ENCODE data around the gene TCP11L1. TPM values are rescaled to one million over a fixed set of nuclear protein-coding genes. Genes with fewer than 3 reads are reported as not detected.

The TCP11L1 gene
- total and polyA plus RNA-seq, 9 of the 15 experiments (the other 6 are each of a cell fraction or from before 2014, with no cell fraction given): 1.6 to 15.3 (median 5.4) TPM

DNA sequence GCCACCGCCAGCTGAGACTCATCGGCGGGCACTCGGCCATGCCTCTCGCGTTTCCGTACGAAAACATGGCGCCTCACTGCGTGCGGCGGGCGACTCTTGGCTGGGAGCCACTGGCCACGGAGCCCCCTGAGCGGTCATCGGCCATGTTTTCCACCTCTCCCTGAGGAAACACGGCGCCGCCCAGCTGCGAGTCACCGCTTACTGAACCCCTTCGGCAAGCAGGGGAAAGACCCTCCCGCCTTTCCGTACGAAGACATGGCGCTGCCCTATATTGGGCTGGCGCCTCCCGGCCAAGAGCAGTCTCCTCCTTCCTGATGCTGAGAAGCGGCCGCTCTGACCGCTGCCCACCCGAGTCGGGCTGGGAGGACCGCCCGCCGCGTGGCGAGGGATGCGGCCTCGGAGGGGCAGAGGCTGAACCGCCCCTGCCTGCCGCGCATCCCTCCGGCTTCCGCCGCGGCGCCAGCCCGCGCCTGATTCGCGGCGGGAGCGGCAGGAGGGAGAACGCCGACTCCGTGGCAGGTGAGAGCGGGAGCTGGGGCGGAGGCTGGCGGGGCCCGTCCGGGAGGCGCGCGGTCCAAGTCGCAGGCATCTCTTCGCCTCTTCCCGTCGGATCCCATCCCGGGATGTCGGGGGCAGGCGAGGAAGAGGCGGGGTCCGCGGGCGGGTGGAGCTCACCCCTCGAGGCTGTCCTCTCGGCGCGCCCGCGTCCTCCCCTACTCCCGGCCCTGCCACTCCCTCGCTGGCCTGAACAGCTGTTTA, at the start of gene TCP11L1 (continued):
- no peak for TF ChIP-seq ZNF592 (IDR thresholded peaks at IDR 0.05)
- peak in 1 of 2 experiments; percentile 97; a peak in 3 of 4 replicates for TF ChIP-seq CSDE1 (IDR thresholded peaks at IDR 0.05)
- no peak for TF ChIP-seq NFE2 (IDR thresholded peaks at IDR 0.05; ENCODE audit: low read depth)
- TF ChIP-seq CBX5 (IDR thresholded peaks at IDR 0.05; ENCODE audit: borderline replicate concordance, low read depth): 0 out of 2 replicates have a peak, but pooled peaks have one; percentile 2
- TF ChIP-seq NR2C1 (IDR thresholded peaks at IDR 0.05): peak; percentile 87
- peak; percentile 86 for TF ChIP-seq NR2C1 (tag; IDR thresholded peaks at IDR 0.05)
- TF ChIP-seq BRF1 (IDR thresholded peaks at IDR 0.05; ENCODE audit: borderline replicate concordance, extremely low read depth, insufficient read length): no peak
- TF ChIP-seq MTF1 (CRISPR knock-in tag; IDR thresholded peaks at IDR 0.05; ENCODE audit: borderline replicate concordance): no peak
- TF ChIP-seq NFIC (IDR thresholded peaks at IDR 0.05): peak; percentile 93
- peak; percentile 81 for TF ChIP-seq GABPA (tag; conservative IDR thresholded peaks at IDR 0.05; ENCODE audit: low read depth)
- TF ChIP-seq CREB1 (IDR thresholded peaks at IDR 0.05): 0 out of 2 replicates have a peak, but pooled peaks have one; percentile 9
- no peak for TF ChIP-seq CREB1 (CRISPR knock-in tag; IDR thresholded peaks at IDR 0.05)
- TF ChIP-seq, protein P1, sequence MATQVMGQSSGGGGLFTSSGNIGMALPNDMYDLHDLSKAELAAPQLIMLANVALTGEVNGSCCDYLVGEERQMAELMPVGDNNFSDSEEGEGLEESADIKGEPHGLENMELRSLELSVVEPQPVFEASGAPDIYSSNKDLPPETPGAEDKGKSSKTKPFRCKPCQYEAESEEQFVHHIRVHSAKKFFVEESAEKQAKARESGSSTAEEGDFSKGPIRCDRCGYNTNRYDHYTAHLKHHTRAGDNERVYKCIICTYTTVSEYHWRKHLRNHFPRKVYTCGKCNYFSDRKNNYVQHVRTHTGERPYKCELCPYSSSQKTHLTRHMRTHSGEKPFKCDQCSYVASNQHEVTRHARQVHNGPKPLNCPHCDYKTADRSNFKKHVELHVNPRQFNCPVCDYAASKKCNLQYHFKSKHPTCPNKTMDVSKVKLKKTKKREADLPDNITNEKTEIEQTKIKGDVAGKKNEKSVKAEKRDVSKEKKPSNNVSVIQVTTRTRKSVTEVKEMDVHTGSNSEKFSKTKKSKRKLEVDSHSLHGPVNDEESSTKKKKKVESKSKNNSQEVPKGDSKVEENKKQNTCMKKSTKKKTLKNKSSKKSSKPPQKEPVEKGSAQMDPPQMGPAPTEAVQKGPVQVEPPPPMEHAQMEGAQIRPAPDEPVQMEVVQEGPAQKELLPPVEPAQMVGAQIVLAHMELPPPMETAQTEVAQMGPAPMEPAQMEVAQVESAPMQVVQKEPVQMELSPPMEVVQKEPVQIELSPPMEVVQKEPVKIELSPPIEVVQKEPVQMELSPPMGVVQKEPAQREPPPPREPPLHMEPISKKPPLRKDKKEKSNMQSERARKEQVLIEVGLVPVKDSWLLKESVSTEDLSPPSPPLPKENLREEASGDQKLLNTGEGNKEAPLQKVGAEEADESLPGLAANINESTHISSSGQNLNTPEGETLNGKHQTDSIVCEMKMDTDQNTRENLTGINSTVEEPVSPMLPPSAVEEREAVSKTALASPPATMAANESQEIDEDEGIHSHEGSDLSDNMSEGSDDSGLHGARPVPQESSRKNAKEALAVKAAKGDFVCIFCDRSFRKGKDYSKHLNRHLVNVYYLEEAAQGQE (IDR thresholded peaks at IDR 0.05; ENCODE audit: borderline replicate concordance): peak; percentile 66
- TF ChIP-seq, protein P1 (CRISPR knock-in tag; IDR thresholded peaks at IDR 0.05; ENCODE audit: low read depth): peak; percentile 58; the same call in 1 of the 2 replicates
- peak; percentile 25; the same call in 1 of the 2 replicates for TF ChIP-seq ILF3 (IDR thresholded peaks at IDR 0.05; ENCODE audit: borderline replicate concordance)
- TF ChIP-seq ZNF124 (CRISPR knock-in tag; IDR thresholded peaks at IDR 0.05): no peak
- no peak for TF ChIP-seq GATA2 (CRISPR knock-in tag; IDR thresholded peaks at IDR 0.05)
